Hepatic stellate cell (primary cell): ENCODE measurements around the gene PRSS33.

Experiments used
- DNase-seq: peaks from one replicate; pipeline ENCODE4 v3.0.0; 2011; ENCODE audit warnings: low spot score

Gene PRSS33

GRCh38 chr16:2799205-2799858 lies 12.0 kb upstream of the PRSS33 start:
- no peak for DNase-seq

GRCh38 chr16:2798723-2799204 lies 11.4 kb upstream of the PRSS33 start:
- DNase-seq = no peak

GRCh38 chr16:2795395-2796143 lies 8.2 kb upstream of the PRSS33 start:
- no peak for DNase-seq

GRCh38 chr16:2792940-2793339 lies 5.6 kb upstream of the PRSS33 start:
- DNase-seq = no peak

GRCh38 chr16:2791174-2791573 lies 3.8 kb upstream of the PRSS33 start:
- no peak for DNase-seq

- no peak for DNase-seq
Measured at GRCh38 chr16:2790631-2791030, 3.3 kb upstream of the PRSS33 start.

GRCh38 chr16:2787961-2788360 lies 601 bp upstream of the PRSS33 start:
- DNase-seq = no peak

- no peak for DNase-seq
Measured at GRCh38 chr16:2786826-2787151, 571 bp downstream of the PRSS33 start.

- DNase-seq = no peak
Measured at GRCh38 chr16:2786061-2786825, 1.1 kb downstream of the PRSS33 start.

GRCh38 chr16:2785101-2785991 lies 2.0 kb downstream of the PRSS33 start:
- DNase-seq = no peak

- DNase-seq = no peak
Measured at GRCh38 chr16:2784358-2785100, 2.8 kb downstream of the PRSS33 start.

GRCh38 chr16:2783581-2784357 lies 3.6 kb downstream of the PRSS33 start:
- no peak for DNase-seq

GRCh38 chr16:2782583-2783351 lies 4.6 kb downstream of the PRSS33 start:
- no peak for DNase-seq

GRCh38 chr16:2779978-2780898 lies 7.1 kb downstream of the PRSS33 start:
- no peak for DNase-seq

GRCh38 chr16:2779151-2779920 lies 8.0 kb downstream of the PRSS33 start:
- no peak for DNase-seq

GRCh38 chr16:2778630-2778958 lies 8.8 kb downstream of the PRSS33 start:
- no peak for DNase-seq

- DNase-seq = peak; percentile 51
Measured at GRCh38 chr16:2777903-2778629, 9.3 kb downstream of the PRSS33 start.
